ENCODE data around the gene GPR155. TPM values are rescaled to one million over a fixed set of nuclear protein-coding genes. Genes with fewer than 3 reads are reported as not detected.

The GPR155 gene
- total and polyA plus RNA-seq, 9 of the 15 experiments (the other 6 are each of a cell fraction or from before 2014, with no cell fraction given): 0.04 to 0.40 (median 0.11) TPM; not detected in 1

GRCh38 chr2:174395284-174395968, 91.4 kb downstream of the GPR155 start, which contains the start of gene SCRN3 (continued):
- TF ChIP-seq CHD7 (IDR thresholded peaks at IDR 0.05; ENCODE audit: low read depth, low read length): no peak
- peak; percentile 34; the same call in 1 of the 2 replicates for TF ChIP-seq TARDBP (IDR thresholded peaks at IDR 0.05)
- TF ChIP-seq SAFB2 (IDR thresholded peaks at IDR 0.05; ENCODE audit: borderline replicate concordance, low read depth, low read length, severe bottlenecking): no peak
- TF ChIP-seq KDM4B (IDR thresholded peaks at IDR 0.05; ENCODE audit: borderline replicate concordance in 2 of 2, low read depth in 1 of 2): peak in 1 of 2 experiments; percentile 92; a peak in 1 of 4 replicates
- TF ChIP-seq CBX8 (IDR thresholded peaks at IDR 0.05; ENCODE audit: borderline replicate concordance, extremely low read depth, low read depth, low read length, poor library complexity, severe bottlenecking): no peak
- TF ChIP-seq ESRRA (IDR thresholded peaks at IDR 0.05; ENCODE audit: borderline replicate concordance, low read depth): peak; percentile 62; the same call in 1 of the 2 replicates
- no peak for TF ChIP-seq ELK1 (CRISPR knock-in tag; IDR thresholded peaks at IDR 0.05)
- TF ChIP-seq CHD2 (IDR thresholded peaks at IDR 0.05; ENCODE audit: low read depth, low read length): no peak
- TF ChIP-seq ZNF511 (CRISPR knock-in tag; IDR thresholded peaks at IDR 0.05): no peak; the same call in none of the 2 replicates
- peak; percentile 91 for TF ChIP-seq ZEB2 (IDR thresholded peaks at IDR 0.05)
- no peak for TF ChIP-seq HDAC8 (tag; IDR thresholded peaks at IDR 0.05)
- no peak for TF ChIP-seq POU5F1 (IDR thresholded peaks at IDR 0.05; ENCODE audit: borderline replicate concordance, low read depth, low read length, partially characterized antibody)
- peak; percentile 93 for TF ChIP-seq GABPB1 (CRISPR knock-in tag; IDR thresholded peaks at IDR 0.05)
- no peak for TF ChIP-seq RHOXF2B (CRISPR knock-in tag; conservative IDR thresholded peaks at IDR 0.05)
- no peak for TF ChIP-seq ZNF354B (CRISPR knock-in tag; IDR thresholded peaks at IDR 0.05)

All from K562 (cell line).